ENCODE results near the gene MSI2.
A peak's percentile ranks its signal among the peaks of the same experiment; 100 is the strongest.

The MSI2 gene

GRCh38 chr17:57516290-57517230, 260.2 kb downstream of the MSI2 start:
- peaks cover 15% of the 10 kb centered on the region for H3K79me1 ChIP-seq (ENCODE audit: low read length)
- H2AFZ ChIP-seq (ENCODE audit: insufficient read depth, low read length, poor library complexity) = no peak overlapping the region
- whole genome bisulfite sequencing (ENCODE audit: extremely low coverage, insufficient coverage, insufficient read length) = no CpG with 5 or more reads among the region's 10 CpGs
- DNase-seq = peak; percentile 46 to 73
- no peaks in the 10 kb centered on the region for H3K36me3 ChIP-seq (ENCODE audit: control insufficient read depth in 1 of 2, insufficient read depth in 2 of 2, low read length in 2 of 2)
- H2BK120ac ChIP-seq (ENCODE audit: insufficient read depth, low read length, poor library complexity) = no peak overlapping the region
- peaks cover 28 to 34% of the 10 kb centered on the region in 2 experiments for H3K4me1 ChIP-seq (ENCODE audit: control insufficient read depth in 1 of 2, insufficient read depth in 2 of 2, low read length in 2 of 2)
- no peak overlapping the region for H3K14ac ChIP-seq (ENCODE audit: low read length)
- H3K9ac ChIP-seq (ENCODE audit: low read length) = no peak overlapping the region
- no peak overlapping the region for H3K4me3 ChIP-seq (ENCODE audit: low read depth, low read length)
- no peak overlapping the region for H2AK5ac ChIP-seq (ENCODE audit: low read length)
- no peak overlapping the region for H3K4me2 ChIP-seq (ENCODE audit: low read length)
- H3K79me2 ChIP-seq (ENCODE audit: control insufficient read depth, insufficient read depth, low read length, poor library complexity) = no peaks in the 10 kb centered on the region
- no peak overlapping the region for H3K18ac ChIP-seq (ENCODE audit: low read length)
- no peak overlapping the region for H3K4ac ChIP-seq (ENCODE audit: low read depth, low read length)
- H4K8ac ChIP-seq (ENCODE audit: low read depth, low read length) = no peak overlapping the region
- H2BK12ac ChIP-seq (ENCODE audit: low read length) = no peak overlapping the region
- H4K91ac ChIP-seq (ENCODE audit: low read depth, low read length) = no peak overlapping the region
- no peaks in the 10 kb centered on the region for H3K9me3 ChIP-seq (ENCODE audit: insufficient read depth, low read depth, low read length)
- peak overlapping the region; percentile 0 for H2BK5ac ChIP-seq (ENCODE audit: low read depth, low read length, poor library complexity)
- peak overlapping the region; percentile 91 for H3K27ac ChIP-seq (ENCODE audit: low read depth, low read length)
- no peaks in the 10 kb centered on the region for H3K27me3 ChIP-seq (ENCODE audit: insufficient read depth, low read length)
- no peak overlapping the region for H3K23ac ChIP-seq (ENCODE audit: low read length)
- no peak overlapping the region for H4K12ac ChIP-seq (ENCODE audit: low read depth, low read length)

- no peak overlapping the region for H2BK120ac ChIP-seq (ENCODE audit: insufficient read depth, low read length, poor library complexity)
- no peak overlapping the region for H2BK5ac ChIP-seq (ENCODE audit: low read depth, low read length, poor library complexity)
- H3K27me3 ChIP-seq (ENCODE audit: insufficient read depth, low read length) = no peaks in the 10 kb centered on the region
- no peak overlapping the region for H2BK12ac ChIP-seq (ENCODE audit: low read length)
- H3K4me1 ChIP-seq (ENCODE audit: control insufficient read depth in 1 of 2, insufficient read depth in 2 of 2, low read length in 2 of 2) = peaks cover 28 to 34% of the 10 kb centered on the region in 2 experiments
- peak in 1 of 2 donors; percentile 20 for DNase-seq
- no peak overlapping the region for H2AFZ ChIP-seq (ENCODE audit: insufficient read depth, low read length, poor library complexity)
- peak overlapping the region; percentile 91 for H3K27ac ChIP-seq (ENCODE audit: low read depth, low read length)
- H3K9me3 ChIP-seq (ENCODE audit: insufficient read depth, low read depth, low read length) = no peaks in the 10 kb centered on the region
- H4K12ac ChIP-seq (ENCODE audit: low read depth, low read length) = no peak overlapping the region
- no peaks in the 10 kb centered on the region for H3K79me2 ChIP-seq (ENCODE audit: control insufficient read depth, insufficient read depth, low read length, poor library complexity)
- no peaks in the 10 kb centered on the region for H3K36me3 ChIP-seq (ENCODE audit: control insufficient read depth in 1 of 2, insufficient read depth in 2 of 2, low read length in 2 of 2)
- H3K18ac ChIP-seq (ENCODE audit: low read length) = peak overlapping the region; percentile 17
- H3K9ac ChIP-seq (ENCODE audit: low read length) = no peak overlapping the region
- H2AK5ac ChIP-seq (ENCODE audit: low read length) = no peak overlapping the region
- H3K79me1 ChIP-seq (ENCODE audit: low read length) = peaks cover 19% of the 10 kb centered on the region
- no CpG with 5 or more reads among the region's 7 CpGs for WGBS (ENCODE audit: extremely low coverage, insufficient coverage, insufficient read length)
- no peak overlapping the region for H3K4ac ChIP-seq (ENCODE audit: low read depth, low read length)
- H3K14ac ChIP-seq (ENCODE audit: low read length) = no peak overlapping the region
- H3K23ac ChIP-seq (ENCODE audit: low read length) = no peak overlapping the region
- H4K8ac ChIP-seq (ENCODE audit: low read depth, low read length) = peak overlapping the region; percentile 15
- H3K4me2 ChIP-seq (ENCODE audit: low read length) = no peak overlapping the region
- no peak overlapping the region for H4K91ac ChIP-seq (ENCODE audit: low read depth, low read length)
- H3K4me3 ChIP-seq (ENCODE audit: low read depth, low read length) = no peak overlapping the region
Observed at GRCh38 chr17:57517273-57517631, 260.9 kb downstream of the MSI2 start.

DNA sequence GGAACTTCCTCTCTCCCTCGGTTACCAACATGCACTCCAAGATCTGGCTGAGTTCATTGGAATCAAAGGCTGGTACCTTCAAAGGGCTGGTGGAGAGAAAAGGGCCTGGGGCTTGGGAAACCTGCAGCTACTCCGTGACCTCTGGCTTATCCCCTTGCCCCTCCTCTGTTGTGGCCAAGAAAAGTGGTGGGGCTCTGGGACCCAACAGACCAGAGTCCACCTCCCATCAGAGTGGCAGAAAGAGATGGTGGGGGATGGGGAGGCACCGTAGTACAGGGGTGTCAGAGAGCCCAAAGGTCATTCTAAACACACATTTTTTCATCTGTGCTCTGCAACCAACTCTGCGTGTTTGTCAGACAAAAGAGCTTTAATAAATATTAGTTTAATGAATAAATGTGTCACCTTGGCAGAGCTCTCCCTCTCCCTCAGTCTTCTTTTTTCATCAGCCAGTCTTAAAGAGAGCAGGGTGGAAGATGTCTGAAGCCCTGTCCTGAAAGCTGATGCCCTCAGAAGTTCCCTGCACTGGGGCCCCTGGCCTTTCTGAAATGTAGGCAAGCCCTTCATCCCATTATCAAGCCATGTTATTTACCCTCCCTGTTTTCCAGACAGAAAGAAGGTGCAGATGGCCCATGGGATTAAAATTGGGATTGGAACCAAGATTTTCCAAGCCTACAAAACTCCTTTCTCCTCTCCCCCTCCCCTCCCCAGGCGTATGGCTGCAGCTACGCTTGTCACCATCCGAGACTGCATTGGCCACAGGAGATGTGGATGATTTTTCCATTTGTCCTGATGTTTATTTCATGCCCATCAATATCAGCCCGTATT, 261.5 kb downstream of the MSI2 start:
- Histone ChIP-seq H2AFZ (ENCODE audit: insufficient read depth, low read length, poor library complexity) (no peak overlapping the region), H4K8ac (ENCODE audit: low read depth, low read length) (no peak overlapping the region), H3K4ac (ENCODE audit: low read depth, low read length) (no peak overlapping the region), H4K12ac (ENCODE audit: low read depth, low read length) (no peak overlapping the region), H3K27ac (ENCODE audit: low read depth, low read length) (peak overlapping the region; percentile 91), H3K14ac (ENCODE audit: low read length) (no peak overlapping the region), H2BK5ac (ENCODE audit: low read depth, low read length, poor library complexity) (peak overlapping the region; percentile 24), H3K4me2 (ENCODE audit: low read length) (no peak overlapping the region), H3K27me3 (ENCODE audit: insufficient read depth, low read length) (no peaks in the 10 kb centered on the region), H3K23ac (ENCODE audit: low read length) (no peak overlapping the region), H3K18ac (ENCODE audit: low read length) (peak overlapping the region; percentile 25), H2BK12ac (ENCODE audit: low read length) (peak overlapping the region; percentile 47), H3K79me1 (ENCODE audit: low read length) (peaks cover 19% of the 10 kb centered on the region), H4K91ac (ENCODE audit: low read depth, low read length) (peak overlapping the region; percentile 41), H3K9me3 (ENCODE audit: insufficient read depth, low read depth, low read length) (no peaks in the 10 kb centered on the region), H2AK5ac (ENCODE audit: low read length) (no peak overlapping the region), H3K79me2 (ENCODE audit: control insufficient read depth, insufficient read depth, low read length, poor library complexity) (no peaks in the 10 kb centered on the region), H3K36me3 (ENCODE audit: control insufficient read depth in 1 of 2, insufficient read depth in 2 of 2, low read length in 2 of 2) (no peaks in the 10 kb centered on the region), H3K9ac (ENCODE audit: low read length) (no peak overlapping the region), H3K4me3 (ENCODE audit: low read depth, low read length) (no peak overlapping the region), H2BK120ac (ENCODE audit: insufficient read depth, low read length, poor library complexity) (peak overlapping the region; percentile 44), H3K4me1 (ENCODE audit: control insufficient read depth in 1 of 2, insufficient read depth in 2 of 2, low read length in 2 of 2) (peaks cover 28 to 34% of the 10 kb centered on the region in 2 experiments)
- no peak for DNase-seq
- WGBS (ENCODE audit: extremely low coverage, insufficient coverage, insufficient read length) = no CpG with 5 or more reads among the region's 8 CpGs
